CD8-positive, alpha-beta memory T cell (primary cell): ENCODE results near the gene CNTN1. TPM values are rescaled to one million over a fixed set of nuclear protein-coding genes. Genes with fewer than 3 reads are reported as not detected.

Experiments
- CTCF ChIA-PET: fragments of 350-600 bp; sonication (Branson Sonifier 250); formaldehyde crosslinking; loops from one replicate; lab custom pipeline; 2021; ENCODE audit warnings: antibody characterized with exemption; lab: Charles Lee
- POLR2A ChIA-PET: fragments of 350-600 bp; sonication (Branson Sonifier 250); formaldehyde crosslinking; loops from one replicate; lab custom pipeline; 2021; ENCODE audit warnings: antibody characterized with exemption; lab: Charles Lee
- DNase-seq, 5 donors: peaks; one replicate each; pipeline versions ENCODE4 v3.0.0 to v3.0.0-alpha.2; 2020 to 2022; ENCODE audit warnings: mixed read lengths in 1 of 5
- H3K27ac ChIP-seq: one replicate; pipeline ENCODE4 v1.7.0; 2013; ENCODE audit warnings: low read depth, mild to moderate bottlenecking, low read length, moderate library complexity
- H3K27me3 ChIP-seq: 2 replicates; pipeline ENCODE4 v1.7.0; 2013; ENCODE audit warnings: low read length, mild to moderate bottlenecking; ENCODE audit not compliant: insufficient read depth, poor library complexity, severe bottlenecking
- H3K36me3 ChIP-seq: 2 replicates; pipeline ENCODE4 v1.7.0; 2013; ENCODE audit warnings: mild to moderate bottlenecking, low read length, moderate library complexity; ENCODE audit not compliant: insufficient read depth
- H3K4me1 ChIP-seq: 2 replicates; pipeline ENCODE4 v1.7.0; 2013; ENCODE audit warnings: mild to moderate bottlenecking, low read length, moderate library complexity; ENCODE audit not compliant: insufficient read depth
- H3K4me3 ChIP-seq: 2 replicates; pipeline ENCODE4 v1.7.0; 2013; ENCODE audit warnings: mild to moderate bottlenecking, low read length
- H3K9me3 ChIP-seq: 2 replicates; pipeline ENCODE4 v1.7.0; 2013; ENCODE audit warnings: mild to moderate bottlenecking, low read length
- H3K27ac Mint-ChIP-seq, 8 donors: one replicate each; pipeline ENCODE4 v1.8.0; 2020 to 2021; ENCODE audit warnings: mixed read lengths in 8 of 8, mild to moderate bottlenecking in 6 of 8, inconsistent platforms in 3 of 8, moderate library complexity in 3 of 8
- H3K27me3 Mint-ChIP-seq, 2 donors: one replicate each; pipeline ENCODE4 v1.8.0; 2020 to 2021; ENCODE audit warnings: mixed read lengths in 2 of 2, mild to moderate bottlenecking in 1 of 2, moderate library complexity in 1 of 2
- H3K36me3 Mint-ChIP-seq, 3 donors: one replicate each; pipeline ENCODE4 v1.8.0; 2020 to 2021; ENCODE audit warnings: mixed read lengths in 3 of 3, inconsistent platforms in 1 of 3, mild to moderate bottlenecking in 1 of 3
- H3K4me1 Mint-ChIP-seq, 3 donors: one replicate each; pipeline ENCODE4 v1.8.0; 2020 to 2021; ENCODE audit warnings: mixed read lengths in 3 of 3, inconsistent platforms in 1 of 3, mild to moderate bottlenecking in 1 of 3
- H3K4me3 Mint-ChIP-seq, 7 donors: one replicate each; pipeline ENCODE4 v1.8.0; 2020 to 2021; ENCODE audit warnings: mixed read lengths in 7 of 7, mild to moderate bottlenecking in 6 of 7, moderate library complexity in 4 of 7, inconsistent platforms in 2 of 7
- H3K9me3 Mint-ChIP-seq, 5 donors: one replicate each; pipeline ENCODE4 v1.8.0; 2020 to 2022; ENCODE audit warnings: mixed read lengths in 5 of 5, mild to moderate bottlenecking in 3 of 5, moderate library complexity in 2 of 5, inconsistent platforms in 1 of 5
- polyA plus RNA-seq: library from polyadenylated mRNA; unstranded; fragments of 300-500 nt; fragmentation: Illumina TruSeq; gene quantifications from one replicate; pipeline ENCODE4 v1.2.3, GENCODE V29; 2021
- total RNA-seq, 2 experiments: library from RNA; stranded (reverse); gene quantifications; one replicate each; pipeline ENCODE4 v1.2.3, GENCODE V29; 2021

Gene CNTN1
- total and polyA plus RNA-seq, 3 experiments from 2014 or later, result not detected

DNA sequence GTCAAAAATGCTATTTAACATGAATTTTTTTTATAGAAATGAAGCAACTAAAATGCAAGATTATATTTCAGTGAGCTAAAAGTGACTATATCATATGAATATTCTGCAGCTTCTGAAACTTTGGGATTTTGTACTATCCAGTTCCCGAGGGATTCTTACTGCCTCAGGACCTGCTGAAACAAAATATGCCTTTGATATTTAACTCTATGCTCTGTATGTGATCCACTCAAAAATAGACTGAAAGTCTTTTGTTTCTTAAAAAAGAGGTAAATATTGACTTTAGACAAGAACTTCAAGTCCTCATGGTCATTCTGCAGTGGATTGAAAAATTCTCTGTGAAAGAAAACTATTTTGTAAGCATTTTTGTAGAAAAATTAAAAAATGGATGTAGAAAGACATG lies 22.4 kb downstream of the CNTN1 start:
- Histone ChIP-seq H3K27ac (no peak overlapping the region), H3K4me3 (no peak overlapping the region), H3K36me3 (no peaks in the 10 kb centered on the region), H3K9me3 (no peaks in the 10 kb centered on the region), H3K27me3 (no peaks in the 10 kb centered on the region), H3K4me1 (no peaks in the 10 kb centered on the region)
- no peak overlapping the region for H3K27ac Mint-ChIP-seq
- H3K4me1 Mint-ChIP-seq, result no peaks in the 10 kb centered on the region
- H3K36me3 Mint-ChIP-seq, result no peaks in the 10 kb centered on the region
- no peaks in the 10 kb centered on the region for H3K27me3 Mint-ChIP-seq
- ChIA-PET CTCF (no interaction called here), POLR2A (no interaction called here)
- no peak for DNase-seq
- peaks cover 0 to 14% (median 0%) of the 10 kb centered on the region in 5 donors for H3K9me3 Mint-ChIP-seq
- no peak overlapping the region for H3K4me3 Mint-ChIP-seq

DNA sequence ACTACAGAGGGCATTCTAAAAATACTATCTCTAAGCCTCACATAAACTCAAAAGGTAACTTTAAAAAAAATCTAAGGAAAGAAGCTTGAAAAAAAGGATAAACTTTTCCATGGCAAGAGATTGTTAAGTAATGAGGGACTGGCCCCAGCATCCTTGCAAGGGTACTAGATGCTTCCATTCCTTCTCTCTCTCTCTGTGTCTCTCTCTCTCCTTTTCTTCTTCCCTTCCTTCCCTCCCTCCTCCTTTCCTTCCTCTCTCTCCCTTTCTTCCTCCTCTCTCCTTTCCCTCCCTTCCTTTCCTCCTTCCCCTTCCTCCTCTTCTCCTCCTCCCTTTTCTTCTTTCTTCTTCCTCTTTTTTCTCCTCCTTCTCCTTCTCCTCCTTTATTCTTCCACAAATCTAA lies 23.8 kb downstream of the CNTN1 start:
- Mint-ChIP-seq H3K4me3 (no peak overlapping the region), H3K9me3 (peaks cover 0 to 16% (median 3%) of the 10 kb centered on the region in 5 donors), H3K4me1 (no peaks in the 10 kb centered on the region), H3K27ac (no peak overlapping the region), H3K27me3 (no peaks in the 10 kb centered on the region), H3K36me3 (no peaks in the 10 kb centered on the region)
- Histone ChIP-seq H3K4me1 (no peaks in the 10 kb centered on the region), H3K27me3 (no peaks in the 10 kb centered on the region), H3K36me3 (no peaks in the 10 kb centered on the region), H3K9me3 (no peaks in the 10 kb centered on the region), H3K27ac (no peak overlapping the region), H3K4me3 (no peak overlapping the region)
- DNase-seq, result no peak
- CTCF ChIA-PET, result no interaction called here
- POLR2A ChIA-PET, result no interaction called here

DNA sequence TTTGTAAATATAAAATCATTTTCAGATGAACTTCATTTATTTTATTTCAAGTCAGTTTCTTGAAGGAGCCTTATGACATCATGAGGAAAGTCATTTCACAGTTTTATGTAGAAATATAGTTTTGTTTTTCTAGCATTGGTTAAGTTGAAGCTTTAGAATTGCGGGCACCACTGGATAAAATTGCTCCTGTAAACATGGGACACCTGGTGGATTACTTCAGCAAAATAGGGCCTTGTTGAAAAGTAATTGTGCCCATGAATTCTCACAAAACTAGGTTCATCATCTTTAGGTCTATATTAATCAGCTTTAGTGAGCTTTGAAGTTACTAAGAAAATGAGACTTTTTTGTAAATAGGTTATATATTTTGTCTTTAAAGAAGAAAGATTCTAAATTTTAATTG lies 25.3 kb downstream of the CNTN1 start:
- H3K36me3 ChIP-seq, result no peaks in the 10 kb centered on the region
- ChIA-PET CTCF (interaction anchor here (0.6 kb wide), 1 partner anchor 56 kb away, joined by 3 read pairs; no protein-coding TSS in a partner anchor), POLR2A (no interaction called here)
- no peak overlapping the region for H3K27ac ChIP-seq
- H3K4me1 Mint-ChIP-seq, result no peaks in the 10 kb centered on the region
- no peaks in the 10 kb centered on the region for H3K36me3 Mint-ChIP-seq
- no peak overlapping the region for H3K27ac Mint-ChIP-seq
- no peaks in the 10 kb centered on the region for H3K4me1 ChIP-seq
- no peak overlapping the region for H3K4me3 Mint-ChIP-seq
- no peak for DNase-seq
- no peaks in the 10 kb centered on the region for H3K27me3 Mint-ChIP-seq
- no peaks in the 10 kb centered on the region for H3K9me3 ChIP-seq
- peaks cover 0 to 10% (median 3%) of the 10 kb centered on the region in 5 donors for H3K9me3 Mint-ChIP-seq
- H3K4me3 ChIP-seq, result no peak overlapping the region
- H3K27me3 ChIP-seq, result no peaks in the 10 kb centered on the region

DNA sequence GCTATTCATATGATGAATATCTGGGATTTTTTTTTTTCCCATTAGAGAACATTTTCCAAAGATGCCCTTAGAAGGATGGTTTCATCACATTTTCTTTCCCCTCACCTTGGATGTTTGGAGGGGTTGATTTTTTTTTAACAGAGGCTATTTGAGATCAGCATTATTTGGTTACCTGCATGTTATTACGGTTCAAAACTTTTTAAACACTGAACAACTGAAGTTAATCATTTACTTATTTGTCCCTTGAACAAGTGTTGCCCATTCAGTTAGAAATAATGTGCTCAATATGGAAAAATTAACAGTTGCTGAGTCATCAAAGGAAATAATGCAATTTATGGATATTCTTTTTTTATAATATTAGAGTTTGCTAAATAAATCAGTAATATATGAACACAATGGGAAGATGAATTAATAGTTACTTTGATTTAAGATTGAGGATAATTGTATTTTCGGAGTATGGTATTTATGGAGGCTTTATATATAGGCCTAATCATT lies 26.7 kb downstream of the CNTN1 start:
- H3K4me1 ChIP-seq, result no peaks in the 10 kb centered on the region
- no peak overlapping the region for H3K4me3 ChIP-seq
- CTCF ChIA-PET, result no interaction called here
- no peaks in the 10 kb centered on the region for H3K9me3 ChIP-seq
- H3K4me3 Mint-ChIP-seq, result no peak overlapping the region
- H3K27me3 ChIP-seq, result no peaks in the 10 kb centered on the region
- H3K27ac ChIP-seq, result no peak overlapping the region
- no peak overlapping the region for H3K27ac Mint-ChIP-seq
- DNase-seq, result no peak
- no peaks in the 10 kb centered on the region for H3K36me3 ChIP-seq
- H3K36me3 Mint-ChIP-seq, result no peaks in the 10 kb centered on the region
- POLR2A ChIA-PET, result no interaction called here
- H3K9me3 Mint-ChIP-seq, result peaks cover 0 to 12% (median 3%) of the 10 kb centered on the region in 5 donors
- no peaks in the 10 kb centered on the region for H3K4me1 Mint-ChIP-seq
- H3K27me3 Mint-ChIP-seq, result no peaks in the 10 kb centered on the region

DNA sequence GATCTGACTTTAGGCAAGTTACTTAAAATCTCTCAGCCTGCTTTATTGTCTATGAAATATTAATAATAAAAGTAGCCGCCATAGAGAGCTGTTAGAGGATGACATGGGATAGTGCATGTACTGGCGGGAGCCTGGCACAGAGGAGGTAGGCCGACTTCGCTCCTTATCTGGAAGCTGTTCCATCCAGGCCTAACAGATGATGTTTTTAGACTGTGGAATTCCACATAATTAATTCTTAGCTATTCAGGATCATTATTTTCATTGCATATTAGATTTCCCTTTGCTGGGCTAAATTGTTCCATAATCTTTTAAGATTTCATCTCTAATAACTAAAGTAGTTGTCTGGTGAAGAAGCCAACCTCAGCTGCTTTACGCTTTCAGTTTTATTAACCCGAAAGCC lies 30.8 kb downstream of the CNTN1 start:
- no peak overlapping the region for H3K4me3 Mint-ChIP-seq
- Histone ChIP-seq H3K27me3 (no peaks in the 10 kb centered on the region), H3K4me3 (no peak overlapping the region), H3K9me3 (no peaks in the 10 kb centered on the region), H3K4me1 (no peaks in the 10 kb centered on the region), H3K36me3 (no peaks in the 10 kb centered on the region), H3K27ac (no peak overlapping the region)
- DNase-seq, result no peak
- H3K27me3 Mint-ChIP-seq, result no peaks in the 10 kb centered on the region
- CTCF ChIA-PET, result no interaction called here
- POLR2A ChIA-PET, result no interaction called here
- peaks cover 3 to 9% (median 6%) of the 10 kb centered on the region in 5 donors for H3K9me3 Mint-ChIP-seq
- H3K36me3 Mint-ChIP-seq, result no peaks in the 10 kb centered on the region
- H3K4me1 Mint-ChIP-seq, result no peaks in the 10 kb centered on the region
- H3K27ac Mint-ChIP-seq, result no peak overlapping the region

DNA sequence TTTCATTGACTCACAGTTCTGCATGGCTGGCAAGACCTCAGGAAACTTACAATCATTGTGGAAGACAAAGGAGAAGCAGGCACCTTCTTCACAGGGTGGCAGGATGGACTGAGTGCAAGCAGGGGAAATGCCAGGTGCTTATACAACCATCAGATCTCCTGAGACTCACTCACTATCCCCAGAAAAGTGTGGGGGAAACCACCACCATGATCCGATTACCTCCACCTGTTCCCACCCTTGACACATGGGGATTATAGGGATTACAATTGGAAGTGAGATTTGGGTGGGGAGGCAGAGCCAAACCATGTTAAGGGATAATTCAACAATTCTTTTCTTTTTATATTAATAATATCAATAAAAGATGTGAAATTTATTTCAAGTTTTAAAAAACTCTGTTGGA lies 34.1 kb downstream of the CNTN1 start:
- Histone ChIP-seq H3K27ac (no peak overlapping the region), H3K27me3 (no peaks in the 10 kb centered on the region), H3K36me3 (no peaks in the 10 kb centered on the region), H3K9me3 (no peaks in the 10 kb centered on the region), H3K4me3 (no peak overlapping the region), H3K4me1 (no peaks in the 10 kb centered on the region)
- ChIA-PET POLR2A (no interaction called here), CTCF (no interaction called here)
- Mint-ChIP-seq H3K4me1 (no peaks in the 10 kb centered on the region), H3K36me3 (no peaks in the 10 kb centered on the region), H3K27me3 (no peaks in the 10 kb centered on the region), H3K4me3 (no peak overlapping the region), H3K9me3 (peaks cover 3 to 9% (median 5%) of the 10 kb centered on the region in 5 donors), H3K27ac (no peak overlapping the region)
- no peak for DNase-seq

DNA sequence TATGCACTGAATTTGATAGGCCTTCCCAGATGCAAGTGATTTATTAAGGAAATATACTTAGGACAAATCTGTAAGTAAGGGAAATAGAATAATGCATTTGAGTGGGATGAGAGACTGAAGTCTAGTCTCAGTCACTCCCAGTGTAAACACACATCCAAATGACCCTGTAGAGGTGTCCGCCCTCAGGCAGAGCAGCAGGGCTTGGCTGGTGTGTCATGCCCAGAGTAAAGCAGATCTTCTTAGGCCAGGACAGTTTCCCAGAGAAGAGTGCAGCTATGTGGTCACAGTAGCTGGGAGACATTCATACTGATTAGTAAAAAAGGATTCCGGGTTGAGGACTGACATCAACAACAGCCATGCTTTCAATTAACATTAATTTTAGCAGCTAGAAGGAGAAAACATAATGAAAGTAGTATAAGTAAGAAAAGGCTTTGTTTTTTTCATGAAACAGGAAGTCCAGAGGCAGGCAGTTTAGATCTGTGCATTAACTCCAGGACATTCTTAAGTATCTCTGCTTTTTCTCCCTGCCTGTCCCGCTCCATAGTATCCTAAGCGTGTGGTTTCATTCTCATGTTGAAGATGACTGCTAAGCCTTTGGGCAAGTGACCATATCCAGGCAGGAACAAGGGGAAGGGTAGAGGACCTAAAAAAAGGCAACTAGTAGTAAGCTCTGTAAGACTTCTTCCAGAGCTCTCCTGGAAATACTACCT lies 35.7 kb downstream of the CNTN1 start:
- H3K36me3 ChIP-seq, result no peaks in the 10 kb centered on the region
- no peaks in the 10 kb centered on the region for H3K4me1 ChIP-seq
- no peak overlapping the region for H3K27ac Mint-ChIP-seq
- H3K36me3 Mint-ChIP-seq, result no peaks in the 10 kb centered on the region
- ChIA-PET POLR2A (no interaction called here), CTCF (no interaction called here)
- H3K27me3 ChIP-seq, result no peaks in the 10 kb centered on the region
- no peak for DNase-seq
- no peaks in the 10 kb centered on the region for H3K27me3 Mint-ChIP-seq
- no peak overlapping the region for H3K4me3 ChIP-seq
- no peaks in the 10 kb centered on the region for H3K9me3 ChIP-seq
- no peaks in the 10 kb centered on the region for H3K4me1 Mint-ChIP-seq
- no peak overlapping the region for H3K27ac ChIP-seq
- peaks cover 3 to 8% (median 5%) of the 10 kb centered on the region in 5 donors for H3K9me3 Mint-ChIP-seq
- no peak overlapping the region for H3K4me3 Mint-ChIP-seq

DNA sequence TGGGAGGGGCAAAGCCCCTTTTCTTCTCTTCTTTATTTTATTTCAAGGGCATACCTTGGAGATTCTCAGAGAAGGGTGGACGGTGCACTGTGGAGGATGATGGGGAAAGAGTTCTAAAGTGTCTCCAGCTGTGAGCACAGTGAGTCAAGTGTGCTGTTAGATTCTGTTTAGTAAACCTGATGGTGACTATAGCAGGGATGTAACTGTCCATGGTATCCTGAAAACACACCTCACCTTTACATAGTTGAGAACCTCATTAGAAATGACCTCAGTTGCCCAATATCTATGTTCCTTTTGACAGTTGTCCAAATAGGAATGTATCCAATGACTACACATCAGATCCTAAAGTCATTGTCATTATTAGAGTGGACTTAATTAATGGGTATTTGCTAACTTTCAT lies 38.0 kb downstream of the CNTN1 start:
- Mint-ChIP-seq H3K4me1 (no peaks in the 10 kb centered on the region), H3K9me3 (peaks cover 2 to 6% (median 3%) of the 10 kb centered on the region in 5 donors), H3K27me3 (no peaks in the 10 kb centered on the region), H3K4me3 (no peak overlapping the region), H3K27ac (no peak overlapping the region), H3K36me3 (no peaks in the 10 kb centered on the region)
- CTCF ChIA-PET, result no interaction called here
- POLR2A ChIA-PET, result no interaction called here
- no peaks in the 10 kb centered on the region for H3K9me3 ChIP-seq
- no peak overlapping the region for H3K4me3 ChIP-seq
- H3K27me3 ChIP-seq, result no peaks in the 10 kb centered on the region
- no peaks in the 10 kb centered on the region for H3K36me3 ChIP-seq
- no peaks in the 10 kb centered on the region for H3K4me1 ChIP-seq
- DNase-seq, result no peak
- no peak overlapping the region for H3K27ac ChIP-seq
